Hematopoietic multipotent progenitor cell treated with erythropoietin and hydrocortisone succinate and interleukin-3 and kit ligand, for 15 days (in vitro differentiated cells): Measurements from ENCODE around the gene ZNF678.

ENCODE experiments used
- DNase-seq: peaks from one replicate; pipeline ENCODE4 v3.0.0-alpha.2; 2015; ENCODE audit warnings: low spot score

Gene ZNF678

GRCh38 chr1:227563324-227564201, at the start of gene ZNF678:
TSS of gene ZNF678 (plus strand) at chr1:227563556. CDS start at chr1:227650992, 87,436 bp downstream.
- DNase-seq, result peak; percentile 78

- no peak for DNase-seq
Measured at GRCh38 chr1:227518876-227519275, 44.5 kb upstream of the ZNF678 start.

GRCh38 chr1:227521782-227522181, 41.6 kb upstream of the ZNF678 start:
- DNase-seq, result no peak

GRCh38 chr1:227526524-227526923, 36.8 kb upstream of the ZNF678 start:
- no peak for DNase-seq

GRCh38 chr1:227532019-227532619, 31.2 kb upstream of the ZNF678 start:
- no peak for DNase-seq

GRCh38 chr1:227540170-227541098, 22.9 kb upstream of the ZNF678 start:
- DNase-seq, result no peak

- DNase-seq, result no peak
Measured at GRCh38 chr1:227541129-227541528, 22.2 kb upstream of the ZNF678 start.

- no peak for DNase-seq
Measured at GRCh38 chr1:227541796-227542152, 21.6 kb upstream of the ZNF678 start.

- peak; percentile 65 for DNase-seq
Measured at GRCh38 chr1:227542153-227543120, 20.9 kb upstream of the ZNF678 start.

- no peak for DNase-seq
Measured at GRCh38 chr1:227543283-227544066, 19.9 kb upstream of the ZNF678 start.

- DNase-seq, result no peak
Measured at GRCh38 chr1:227544067-227545050, 19.0 kb upstream of the ZNF678 start.

GRCh38 chr1:227545361-227545760, 18.0 kb upstream of the ZNF678 start:
- DNase-seq, result no peak

- no peak for DNase-seq
Measured at GRCh38 chr1:227546059-227546458, 17.3 kb upstream of the ZNF678 start.

GRCh38 chr1:227546598-227547309, 16.6 kb upstream of the ZNF678 start:
- DNase-seq, result no peak

- no peak for DNase-seq
Measured at GRCh38 chr1:227547310-227548118, 15.8 kb upstream of the ZNF678 start.

GRCh38 chr1:227548119-227548397, 15.3 kb upstream of the ZNF678 start:
- DNase-seq, result no peak

- DNase-seq, result no peak
Measured at GRCh38 chr1:227548448-227548847, 14.9 kb upstream of the ZNF678 start.

- DNase-seq, result no peak
Measured at GRCh38 chr1:227549892-227550291, 13.5 kb upstream of the ZNF678 start.
